ENCODE results near the gene IMPDH1. TPM values are rescaled to one million over a fixed set of nuclear protein-coding genes. Genes with fewer than 3 reads are reported as not detected.

Gene IMPDH1
- total and polyA plus RNA-seq, 9 of the 15 experiments (the other 6 are each of a cell fraction or from before 2014, with no cell fraction given): 0.80 to 118 (median 64.3) TPM

- TF ChIP-seq TCF15 (CRISPR knock-in tag; IDR thresholded peaks at IDR 0.05) (no peak), GABPB1 (CRISPR knock-in tag; IDR thresholded peaks at IDR 0.05) (no peak), NR2C1 (IDR thresholded peaks at IDR 0.05) (no peak), NR2C1 (tag; IDR thresholded peaks at IDR 0.05) (no peak), ZNF23 (CRISPR knock-in tag; IDR thresholded peaks at IDR 0.05) (no peak), TRIM24 (IDR thresholded peaks at IDR 0.05) (0 out of 4 replicates have a peak, but pooled peaks of 1 of the 2 experiments have one; percentile 15), FOXM1 (IDR thresholded peaks at IDR 0.05; ENCODE audit: low read depth) (no peak; the same call in 1 of the 2 replicates), FOXM1 (CRISPR knock-in tag; IDR thresholded peaks at IDR 0.05; ENCODE audit: low read depth) (no peak), SNIP1 (IDR thresholded peaks at IDR 0.05; ENCODE audit: low read depth) (no peak), ZNF655 (CRISPR knock-in tag; IDR thresholded peaks at IDR 0.05) (no peak), HNRNPLL (IDR thresholded peaks at IDR 0.05; ENCODE audit: low read depth, low read length, poor library complexity, severe bottlenecking) (no peak), EHMT2 (IDR thresholded peaks at IDR 0.05) (no peak), USF2 (CRISPR knock-in tag; IDR thresholded peaks at IDR 0.05) (no peak), CHAMP1 (IDR thresholded peaks at IDR 0.05) (no peak), ID3 (CRISPR knock-in tag; IDR thresholded peaks at IDR 0.05) (no peak), ID3 (tag; IDR thresholded peaks at IDR 0.05) (no peak), CAMTA2 (CRISPR knock-in tag; conservative IDR thresholded peaks at IDR 0.05) (no peak), ZZZ3 (IDR thresholded peaks at IDR 0.05) (no peak), TFAP4 (CRISPR knock-in tag; IDR thresholded peaks at IDR 0.05; ENCODE audit: borderline replicate concordance) (no peak)
- TF ChIP-seq, protein P1, sequence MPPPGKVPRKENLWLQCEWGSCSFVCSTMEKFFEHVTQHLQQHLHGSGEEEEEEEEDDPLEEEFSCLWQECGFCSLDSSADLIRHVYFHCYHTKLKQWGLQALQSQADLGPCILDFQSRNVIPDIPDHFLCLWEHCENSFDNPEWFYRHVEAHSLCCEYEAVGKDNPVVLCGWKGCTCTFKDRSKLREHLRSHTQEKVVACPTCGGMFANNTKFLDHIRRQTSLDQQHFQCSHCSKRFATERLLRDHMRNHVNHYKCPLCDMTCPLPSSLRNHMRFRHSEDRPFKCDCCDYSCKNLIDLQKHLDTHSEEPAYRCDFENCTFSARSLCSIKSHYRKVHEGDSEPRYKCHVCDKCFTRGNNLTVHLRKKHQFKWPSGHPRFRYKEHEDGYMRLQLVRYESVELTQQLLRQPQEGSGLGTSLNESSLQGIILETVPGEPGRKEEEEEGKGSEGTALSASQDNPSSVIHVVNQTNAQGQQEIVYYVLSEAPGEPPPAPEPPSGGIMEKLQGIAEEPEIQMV (tag; conservative IDR thresholded peaks at IDR 0.05; ENCODE audit: low read depth): no peak
These were observed 27.9 kb upstream of the IMPDH1 start (continued) for GRCh38 chr7:128437426-128438332.
